RCC 7860 (cell line): ENCODE data around the gene TTC7B.

Experiments
- DNase-seq: peaks from one replicate; pipeline ENCODE4 v3.0.0-alpha.2; 2015; ENCODE audit warnings: low spot score
- FAIRE-seq: peaks from 2 replicates; lab custom pipeline; 2012; peaks lifted over from hg19 to GRCh38; lab: Jason Lieb, UNC

The TTC7B gene

GRCh38 chr14:90607141-90607540 is 209.1 kb downstream of the TTC7B start:
- DNase-seq, result no peak
- no peak for FAIRE-seq

DNA sequence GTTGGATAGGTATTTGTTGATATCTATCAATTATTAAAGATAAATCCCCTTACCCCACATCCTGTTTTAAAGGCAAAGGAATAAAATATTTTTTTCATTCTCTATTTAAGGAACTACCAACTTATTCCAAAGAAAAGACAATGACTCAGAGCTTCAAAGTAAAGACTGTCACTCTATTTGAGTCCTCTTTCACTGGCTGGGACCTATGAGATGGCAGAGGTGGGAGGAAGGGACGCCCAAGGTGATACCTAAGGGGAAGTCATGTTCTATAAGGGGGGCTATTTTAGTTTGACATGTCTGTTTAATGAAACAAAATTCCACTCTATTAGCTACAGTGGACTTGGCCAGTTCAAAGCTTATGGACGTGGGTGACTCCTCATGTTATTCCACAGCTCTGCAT is 209.8 kb downstream of the TTC7B start:
- FAIRE-seq, result no peak

GRCh38 chr14:90605430-90605829 is 210.8 kb downstream of the TTC7B start:
- no peak for FAIRE-seq
- DNase-seq, result no peak

More for the DNA sequence above, 209.8 kb downstream of the TTC7B start:
- no peak for DNase-seq

DNA sequence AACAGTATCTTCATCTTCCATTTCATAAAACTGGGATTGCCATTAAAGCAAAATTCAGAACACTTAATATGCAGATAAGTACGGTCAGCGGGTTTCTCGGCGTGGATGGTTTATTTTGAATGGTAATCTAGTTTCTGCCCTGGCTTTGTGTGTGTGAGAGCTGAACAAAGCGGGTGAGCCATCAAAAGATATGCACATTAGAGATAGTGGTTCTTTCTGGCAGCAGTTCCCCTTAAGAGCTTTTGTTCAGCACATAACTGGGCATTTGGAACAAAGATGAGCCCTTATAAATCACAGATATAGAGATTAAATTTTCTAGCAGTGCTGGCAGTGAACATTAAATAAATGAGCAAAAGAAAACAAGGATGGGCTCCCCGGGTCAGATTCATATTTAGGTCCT is 211.9 kb downstream of the TTC7B start:
- DNase-seq (no peak), FAIRE-seq (no peak)

- FAIRE-seq (no peak), DNase-seq (no peak)
Measured at GRCh38 chr14:90603841-90604240, 212.4 kb downstream of the TTC7B start.

- FAIRE-seq (no peak), DNase-seq (no peak)
Measured at GRCh38 chr14:90603336-90603735, 212.9 kb downstream of the TTC7B start.

- DNase-seq, result no peak
- FAIRE-seq, result no peak
Measured at GRCh38 chr14:90602088-90602687, 214.0 kb downstream of the TTC7B start.

DNA sequence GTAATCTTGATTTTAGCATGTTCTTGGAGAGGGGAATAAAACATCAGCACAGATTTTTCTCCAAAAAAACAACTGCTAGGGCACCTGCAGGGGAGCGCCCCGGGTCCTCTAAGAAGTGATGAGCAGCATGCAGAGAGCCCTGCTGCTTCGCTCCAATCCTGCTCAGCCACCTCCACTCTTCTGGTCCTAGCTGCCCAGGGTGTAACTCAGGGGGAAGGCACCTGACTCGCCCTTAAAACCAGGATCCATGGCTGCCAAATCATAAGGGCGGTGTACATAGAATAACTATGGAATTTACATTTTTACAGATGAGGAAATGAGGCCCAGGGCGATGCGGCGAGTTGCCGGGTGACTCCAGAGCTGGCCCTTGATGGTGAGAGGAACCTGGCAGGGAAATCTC is 214.7 kb downstream of the TTC7B start:
- FAIRE-seq (no peak), DNase-seq (no peak)

- DNase-seq, result no peak
- no peak for FAIRE-seq
Measured at GRCh38 chr14:90600619-90601018, 215.6 kb downstream of the TTC7B start.

GRCh38 chr14:90599748-90600507 is 216.3 kb downstream of the TTC7B start:
- DNase-seq (no peak), FAIRE-seq (no peak)

DNA sequence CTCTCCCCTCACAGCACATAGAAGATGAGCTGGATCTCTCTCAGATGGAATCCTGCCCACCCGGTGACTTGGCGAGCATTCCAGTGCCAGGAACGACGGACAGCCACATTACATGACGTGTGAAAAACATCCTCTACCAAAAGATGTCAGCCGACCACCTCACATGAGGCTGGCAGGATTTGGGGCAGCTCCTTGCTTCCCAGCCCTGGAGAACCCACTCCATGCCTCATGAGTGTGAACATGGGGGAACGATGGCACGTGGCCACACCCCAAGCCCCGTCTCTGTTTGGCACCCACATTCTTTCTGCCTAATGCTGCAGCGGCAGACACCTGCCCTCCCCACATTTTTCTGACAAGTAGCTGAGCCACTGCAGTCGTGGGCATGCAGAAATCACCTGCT is 216.9 kb downstream of the TTC7B start:
- no peak for DNase-seq
- no peak for FAIRE-seq

GRCh38 chr14:90597961-90598360 is 218.3 kb downstream of the TTC7B start:
- FAIRE-seq (no peak), DNase-seq (no peak)

- no peak for FAIRE-seq
Measured at GRCh38 chr14:90596733-90597132, 219.5 kb downstream of the TTC7B start.

DNA sequence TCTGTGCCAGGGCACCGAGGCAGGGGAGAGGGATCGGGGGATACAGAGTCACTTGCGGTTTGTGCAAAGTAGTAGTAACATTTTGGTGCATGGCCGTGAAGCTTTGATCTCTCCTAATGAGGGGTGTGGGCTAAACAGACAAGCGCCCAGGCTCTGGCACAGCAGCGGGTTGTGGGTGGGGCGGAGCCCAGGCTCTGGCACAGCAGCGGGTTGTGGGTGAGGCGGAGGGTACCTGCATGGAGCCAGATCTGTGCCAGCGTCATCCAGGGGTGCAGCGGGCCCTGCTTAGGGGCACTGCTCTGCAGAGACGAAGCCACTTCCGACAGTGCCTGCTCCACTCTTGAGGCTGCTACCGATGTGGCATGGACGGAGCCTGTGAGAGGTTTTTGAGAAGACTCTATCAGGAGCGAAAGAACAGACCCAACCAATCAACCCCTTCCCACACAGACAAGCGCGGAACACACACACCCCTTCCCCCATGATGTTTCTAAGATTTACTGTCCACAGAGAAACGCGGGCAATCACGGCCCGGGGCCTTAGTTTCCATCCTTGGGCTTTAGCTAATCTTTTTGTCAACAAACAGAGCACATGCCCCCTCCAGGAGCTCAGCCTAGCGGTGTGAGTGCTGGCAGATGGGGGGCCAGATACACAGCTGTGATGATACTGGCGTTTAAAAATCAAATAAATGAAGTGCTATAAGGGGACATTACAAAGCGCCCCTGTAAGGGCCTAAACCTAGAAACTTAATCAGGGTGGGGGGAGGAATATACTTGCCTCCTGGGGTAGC is 222.8 kb downstream of the TTC7B start:
- DNase-seq, result no peak
- FAIRE-seq, result no peak

More at GRCh38 chr14:90596733-90597132, 219.5 kb downstream of the TTC7B start:
- DNase-seq, result no peak

GRCh38 chr14:90592655-90593054 is 223.6 kb downstream of the TTC7B start:
- FAIRE-seq (no peak), DNase-seq (no peak)

DNA sequence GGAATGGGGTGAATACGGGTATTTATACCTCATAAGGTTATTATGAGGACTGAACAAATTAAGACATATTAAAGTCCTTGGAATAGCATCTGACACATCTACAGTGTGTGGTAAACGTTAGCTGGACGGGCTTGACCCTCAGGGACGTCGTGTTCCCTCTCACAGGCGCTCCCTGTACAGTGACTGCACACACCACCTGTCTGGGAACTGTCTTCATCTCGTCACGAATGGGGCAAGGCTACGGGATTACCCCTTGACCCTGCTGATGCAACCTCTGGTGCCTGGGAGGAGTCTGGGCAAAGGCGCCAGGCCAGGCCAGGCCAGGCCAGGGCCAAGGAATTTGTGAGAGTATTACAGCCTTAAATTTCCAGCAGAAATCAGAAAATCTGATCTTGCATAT is 228.3 kb downstream of the TTC7B start:
- no peak for DNase-seq
- FAIRE-seq, result no peak

- FAIRE-seq (no peak), DNase-seq (no peak)
Measured at GRCh38 chr14:90587252-90587910, 228.8 kb downstream of the TTC7B start.

DNA sequence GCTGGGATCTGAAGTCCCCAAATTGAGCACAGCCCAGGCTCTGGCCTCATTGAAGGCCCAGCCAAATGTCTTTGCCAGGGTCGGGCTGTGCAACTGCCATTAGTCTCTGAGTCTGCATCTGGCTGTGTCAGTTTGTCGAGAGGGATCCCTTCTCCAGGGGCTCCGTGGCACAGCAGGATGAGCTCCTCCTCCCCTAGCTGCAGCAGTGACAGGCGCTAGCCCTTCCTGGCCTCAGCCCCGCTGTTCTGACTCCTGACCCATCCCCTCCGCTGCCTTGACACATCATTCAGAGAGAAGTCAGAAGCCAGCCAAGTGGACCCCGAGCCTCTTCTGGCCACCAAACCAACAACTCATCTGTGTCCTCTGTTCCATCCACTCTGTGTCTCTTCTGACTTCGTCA is 231.1 kb downstream of the TTC7B start:
- no peak for DNase-seq
- no peak for FAIRE-seq

- FAIRE-seq (no peak), DNase-seq (no peak)
Measured at GRCh38 chr14:90583916-90584605, 232.2 kb downstream of the TTC7B start.

DNA sequence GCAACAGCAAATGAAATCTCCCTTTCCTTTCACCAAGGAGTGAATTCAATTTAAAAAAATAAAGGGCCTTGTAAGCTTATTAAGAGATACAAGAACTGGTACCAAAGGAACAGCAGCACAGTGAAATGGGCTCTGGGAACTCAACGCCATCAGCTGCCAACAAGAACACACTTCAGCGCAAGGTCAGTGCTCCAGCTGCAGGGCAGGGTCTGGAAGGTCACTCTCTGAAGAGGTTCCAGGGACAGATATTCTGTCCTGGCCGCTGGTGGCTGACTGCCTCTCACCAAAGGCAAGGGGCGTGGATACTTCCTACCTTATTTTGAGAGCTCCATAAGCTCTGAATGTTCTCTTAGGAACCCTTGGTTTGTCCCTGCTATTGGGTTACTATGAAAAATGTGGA is 232.8 kb downstream of the TTC7B start:
- DNase-seq, result no peak
- no peak for FAIRE-seq

- DNase-seq, result no peak
- FAIRE-seq, result no peak
Measured at GRCh38 chr14:90582166-90582565, 234.1 kb downstream of the TTC7B start.
